Transverse colon (tissue), 4 donors: ENCODE results near the gene PPP1R3G.

Experiments
- CTCF ChIP-seq, 5 experiments: fragments of 200-600 bp in 3 of 5; fragments of 450-650 bp in 2 of 5; sonication (generic) in 3 of 5; IDR thresholded peaks; 1 replicate in 2 of 5; 2 replicates in 3 of 5; pipeline ENCODE4 v1.5.1; 2016 to 2017; ENCODE audit warnings: antibody characterized with exemption in 5 of 5, inconsistent platforms in 3 of 5, mild to moderate bottlenecking in 2 of 5, moderate library complexity in 1 of 5
- EP300 ChIP-seq: sonication (generic); formaldehyde crosslinking; IDR thresholded peaks from one replicate; pipeline ENCODE4 v1.6.1; 2017; ENCODE audit warnings: antibody characterized with exemption, low read depth
- POLR2AphosphoS5 ChIP-seq, 3 donors: sonication (generic); formaldehyde crosslinking; IDR thresholded peaks; one replicate each; pipeline ENCODE4 v1.6.1; 2016; ENCODE audit warnings: antibody characterized with exemption in 3 of 3

GRCh38 chr6:5042436-5042835, 42.7 kb upstream of the PPP1R3G start:
- TF ChIP-seq CTCF (IDR thresholded peaks at IDR 0.05) (no peak), POLR2AphosphoS5 (IDR thresholded peaks at IDR 0.05) (no peak), EP300 (no peak)
